ENCODE results near the gene MAGI3.
"Not testable (repeated sequence)": the region's sequence is repeated elsewhere in the genome, so short reads cannot be mapped to it uniquely, and the experiment has no call there.

The MAGI3 gene

DNA sequence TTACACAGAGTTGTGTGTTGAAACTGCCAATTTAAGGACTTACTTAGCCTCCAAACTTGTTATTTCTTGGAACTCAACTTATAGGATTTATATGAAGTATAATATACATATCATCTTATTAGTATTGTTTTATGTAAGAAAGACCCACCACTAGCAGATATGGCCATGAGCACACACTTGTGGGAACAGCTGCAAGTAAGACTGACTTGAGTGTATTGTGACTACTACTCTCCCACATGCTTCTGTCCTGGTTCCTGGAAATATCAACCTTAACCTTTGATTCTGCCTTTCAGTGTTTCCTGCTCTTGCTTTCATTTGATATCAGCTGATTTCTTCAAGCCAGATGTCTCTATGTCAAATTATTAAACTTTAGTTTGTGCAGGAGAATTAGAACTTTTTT is 175.3 kb downstream of the MAGI3 start:
- H3K36me3 ChIP-seq (ENCODE audit: insufficient read depth, low read length), result no peaks in the 10 kb centered on the region
- H3K79me2 ChIP-seq (ENCODE audit: insufficient read depth, low read length), result no peaks in the 10 kb centered on the region
- no peak overlapping the region for H2AFZ ChIP-seq (ENCODE audit: low read length)
- H3K9me2 ChIP-seq (ENCODE audit: low read depth, low read length), result no peaks in the 10 kb centered on the region
- no peak overlapping the region for H3K9ac ChIP-seq (ENCODE audit: low read length)
- H3K4me2 ChIP-seq (ENCODE audit: low read length), result no peak overlapping the region
- TF ChIP-seq EZH2 (IDR thresholded peaks at IDR 0.05; ENCODE audit: borderline replicate concordance, low read length) (no peak), CTCF (IDR thresholded peaks at IDR 0.05; ENCODE audit: low read length) (no peak)
- H3K27me3 ChIP-seq (ENCODE audit: insufficient read depth, low read length), result no peaks in the 10 kb centered on the region
- H3K9me3 ChIP-seq (ENCODE audit: low read length), result 0 out of 2 replicates have a peak, but pooled peaks cover 5% of the 10 kb centered on the region
- no peaks in the 10 kb centered on the region for H4K20me1 ChIP-seq (ENCODE audit: insufficient read depth, low read length)
- H3F3A ChIP-seq (ENCODE audit: insufficient read depth, low read length), result no peaks in the 10 kb centered on the region
- no peak overlapping the region for H3K4me3 ChIP-seq (ENCODE audit: low read depth, low read length, poor library complexity, severe bottlenecking)
- no peak overlapping the region for H3K27ac ChIP-seq (ENCODE audit: low read depth, low read length, poor library complexity, severe bottlenecking)
- no peaks in the 10 kb centered on the region for H3K4me1 ChIP-seq (ENCODE audit: insufficient read depth, low read length, severe bottlenecking)

- Histone ChIP-seq H3K27me3 (ENCODE audit: insufficient read depth, low read length) (no peaks in the 10 kb centered on the region), H3K9me3 (ENCODE audit: low read length) (0 out of 2 replicates have a peak, but pooled peaks cover 5% of the 10 kb centered on the region)
Measured at GRCh38 chr1:113567427-113567826, 177.1 kb downstream of the MAGI3 start.

GRCh38 chr1:113575744-113576260 is 185.5 kb downstream of the MAGI3 start:
- H4K20me1 ChIP-seq (ENCODE audit: insufficient read depth, low read length); H3K27me3 ChIP-seq (ENCODE audit: insufficient read depth, low read length); H3K27ac ChIP-seq (ENCODE audit: low read depth, low read length, poor library complexity, severe bottlenecking); H3K9me2 ChIP-seq (ENCODE audit: low read depth, low read length); H3F3A ChIP-seq (ENCODE audit: insufficient read depth, low read length); H3K79me2 ChIP-seq (ENCODE audit: insufficient read depth, low read length); H2AFZ ChIP-seq (ENCODE audit: low read length); H3K9me3 ChIP-seq (ENCODE audit: low read length); H3K9ac ChIP-seq (ENCODE audit: low read length); H3K36me3 ChIP-seq (ENCODE audit: insufficient read depth, low read length); H3K4me2 ChIP-seq (ENCODE audit: low read length); H3K4me1 ChIP-seq (ENCODE audit: insufficient read depth, low read length, severe bottlenecking); H3K4me3 ChIP-seq (ENCODE audit: low read depth, low read length, poor library complexity, severe bottlenecking): not testable (repeated sequence)

More at GRCh38 chr1:113567427-113567826, 177.1 kb downstream of the MAGI3 start:
- Histone ChIP-seq H3K36me3 (ENCODE audit: insufficient read depth, low read length) (no peaks in the 10 kb centered on the region), H3K4me2 (ENCODE audit: low read length) (no peak overlapping the region), H3K27ac (ENCODE audit: low read depth, low read length, poor library complexity, severe bottlenecking) (no peak overlapping the region), H3K4me3 (ENCODE audit: low read depth, low read length, poor library complexity, severe bottlenecking) (no peak overlapping the region), H3K9ac (ENCODE audit: low read length) (no peak overlapping the region), H2AFZ (ENCODE audit: low read length) (no peak overlapping the region), H3K9me2 (ENCODE audit: low read depth, low read length) (no peaks in the 10 kb centered on the region), H3K4me1 (ENCODE audit: insufficient read depth, low read length, severe bottlenecking) (no peaks in the 10 kb centered on the region), H3F3A (ENCODE audit: insufficient read depth, low read length) (no peaks in the 10 kb centered on the region), H3K79me2 (ENCODE audit: insufficient read depth, low read length) (no peaks in the 10 kb centered on the region), H4K20me1 (ENCODE audit: insufficient read depth, low read length) (no peaks in the 10 kb centered on the region)
- TF ChIP-seq CTCF (IDR thresholded peaks at IDR 0.05; ENCODE audit: low read length) (no peak), EZH2 (IDR thresholded peaks at IDR 0.05; ENCODE audit: borderline replicate concordance, low read length) (no peak)

DNA sequence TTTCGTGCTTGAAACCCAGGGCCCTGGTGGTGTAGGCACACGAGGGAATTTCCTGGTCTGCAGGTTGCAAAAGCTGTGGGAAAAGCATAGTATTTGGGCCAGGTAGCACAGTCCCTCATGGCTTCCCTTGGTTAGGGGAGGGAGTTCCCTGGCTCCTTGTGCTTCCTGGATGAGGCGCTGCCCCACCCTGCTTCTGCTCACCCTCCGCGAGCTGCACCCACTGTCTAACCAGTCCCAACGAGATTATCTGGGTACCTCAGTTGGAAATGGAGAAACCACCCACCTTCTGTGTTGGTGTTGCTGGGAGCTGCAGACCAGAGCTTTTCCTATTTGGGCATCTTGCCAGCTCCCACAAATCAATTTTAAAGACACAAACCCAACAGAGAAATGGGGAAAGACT is 186.0 kb downstream of the MAGI3 start:
- Histone ChIP-seq H3F3A (ENCODE audit: insufficient read depth, low read length) (no peaks in the 10 kb centered on the region), H4K20me1 (ENCODE audit: insufficient read depth, low read length) (no peaks in the 10 kb centered on the region), H3K4me1 (ENCODE audit: insufficient read depth, low read length, severe bottlenecking) (no peaks in the 10 kb centered on the region), H3K4me2 (ENCODE audit: low read length) (no peak overlapping the region), H3K27me3 (ENCODE audit: insufficient read depth, low read length) (no peaks in the 10 kb centered on the region), H3K36me3 (ENCODE audit: insufficient read depth, low read length) (no peaks in the 10 kb centered on the region), H3K9me3 (ENCODE audit: low read length) (no peaks in the 10 kb centered on the region), H3K4me3 (ENCODE audit: low read depth, low read length, poor library complexity, severe bottlenecking) (no peak overlapping the region), H3K9ac (ENCODE audit: low read length) (no peak overlapping the region), H3K9me2 (ENCODE audit: low read depth, low read length) (no peaks in the 10 kb centered on the region), H3K79me2 (ENCODE audit: insufficient read depth, low read length) (no peaks in the 10 kb centered on the region), H3K27ac (ENCODE audit: low read depth, low read length, poor library complexity, severe bottlenecking) (no peak overlapping the region), H2AFZ (ENCODE audit: low read length) (no peak overlapping the region)
- TF ChIP-seq EZH2 (IDR thresholded peaks at IDR 0.05; ENCODE audit: borderline replicate concordance, low read length) (no peak), CTCF (IDR thresholded peaks at IDR 0.05; ENCODE audit: low read length) (no peak)

Data from OCI-LY1 (cell line).